ENCODE data around the gene IFNA10. TPM values are rescaled to one million over a fixed set of nuclear protein-coding genes. Genes with fewer than 3 reads are reported as not detected.
"Not testable (repeated sequence)": the region's sequence is repeated elsewhere in the genome, so short reads cannot be mapped to it uniquely, and the experiment has no call there.

Gene IFNA10
- total RNA-seq, 2 experiments from 2014 or later: not detected

- not testable (repeated sequence) for H3K4me3 Mint-ChIP-seq
Observed at GRCh38 chr9:21182810-21183736, 23.9 kb downstream of the IFNA10 start.

GRCh38 chr9:21174671-21175070 is 32.3 kb downstream of the IFNA10 start:
- DNase-seq: no peak
- Mint-ChIP-seq H3K36me3 (ENCODE audit: low read depth) (no peaks in the 10 kb centered on the region), H3K9me3 (no peaks in the 10 kb centered on the region), H3K4me3 (no peak overlapping the region), H3K27me3 (peaks cover 3% of the 10 kb centered on the region), H3K27ac (no peak overlapping the region), H3K4me1 (ENCODE audit: low read depth) (no peaks in the 10 kb centered on the region)
- POLR2A ChIA-PET: no interaction called here
- no peak for TF ChIP-seq CTCF (IDR thresholded peaks at IDR 0.05)
- no peak for ATAC-seq
- intact Hi-C loops (cut with micrococcal nuclease): no loop called here
- CTCF ChIA-PET: interaction anchor here (1.5 kb wide), 2 partner anchors 8 to 20 kb away, joined by 5 to 9 read pairs; no protein-coding TSS in a partner anchor

More at GRCh38 chr9:21182810-21183736, 23.9 kb downstream of the IFNA10 start:
- H3K9me3 Mint-ChIP-seq; H3K36me3 Mint-ChIP-seq (ENCODE audit: low read depth); H3K27me3 Mint-ChIP-seq; H3K4me1 Mint-ChIP-seq (ENCODE audit: low read depth); H3K27ac Mint-ChIP-seq; POLR2A ChIA-PET; intact Hi-C loops (cut with micrococcal nuclease): not testable (repeated sequence)
- TF ChIP-seq CTCF (IDR thresholded peaks at IDR 0.05): peak; percentile 69
- DNase-seq (peak; percentile 48), ATAC-seq (peak; percentile 91)
- CTCF ChIA-PET: interaction anchor here (0.6 to 3.0 kb wide), 42 partner anchors 9 to 855 kb away, joined by 3 to 38 read pairs (median 4); no protein-coding TSS in a partner anchor

- no peak for TF ChIP-seq CTCF (IDR thresholded peaks at IDR 0.05)
- no peak for ATAC-seq
- no peaks in the 10 kb centered on the region for H3K4me1 Mint-ChIP-seq (ENCODE audit: low read depth)
- CTCF ChIA-PET: no interaction called here
- no peaks in the 10 kb centered on the region for H3K9me3 Mint-ChIP-seq
- intact Hi-C loops (cut with micrococcal nuclease): no loop called here
- no peak overlapping the region for H3K4me3 Mint-ChIP-seq
- DNase-seq: no peak
- POLR2A ChIA-PET: no interaction called here
- H3K27ac Mint-ChIP-seq: no peak overlapping the region
- no peaks in the 10 kb centered on the region for H3K36me3 Mint-ChIP-seq (ENCODE audit: low read depth)
- peaks cover under 1% of the 10 kb centered on the region for H3K27me3 Mint-ChIP-seq
Observed at GRCh38 chr9:21172156-21172555, 34.8 kb downstream of the IFNA10 start.

GRCh38 chr9:21171351-21171750 is 35.6 kb downstream of the IFNA10 start:
- Mint-ChIP-seq H3K4me1 (ENCODE audit: low read depth) (no peaks in the 10 kb centered on the region), H3K27ac (no peak overlapping the region), H3K36me3 (ENCODE audit: low read depth) (no peaks in the 10 kb centered on the region), H3K27me3 (no peaks in the 10 kb centered on the region), H3K4me3 (no peak overlapping the region), H3K9me3 (no peaks in the 10 kb centered on the region)
- TF ChIP-seq CTCF (IDR thresholded peaks at IDR 0.05): no peak
- ChIA-PET POLR2A (no interaction called here), CTCF (no interaction called here)
- intact Hi-C loops (cut with micrococcal nuclease): no loop called here
- no peak for DNase-seq
- no peak for ATAC-seq

- H3K36me3 Mint-ChIP-seq (ENCODE audit: low read depth); H3K9me3 Mint-ChIP-seq; H3K4me3 Mint-ChIP-seq; POLR2A ChIA-PET; intact Hi-C loops (cut with micrococcal nuclease); H3K27me3 Mint-ChIP-seq; H3K27ac Mint-ChIP-seq; DNase-seq; ATAC-seq: not testable (repeated sequence)
- H3K4me1 Mint-ChIP-seq (ENCODE audit: low read depth): peaks cover 10% of the 10 kb centered on the region
- CTCF ChIA-PET: interaction anchor here (1.1 to 2.0 kb wide), 2 partner anchors 16 to 29 kb away, joined by 4 to 6 read pairs; no protein-coding TSS in a partner anchor
Observed at GRCh38 chr9:21166560-21166959, 40.4 kb downstream of the IFNA10 start, which contains the start of gene IFNA21. IFNA21 (minus strand) TSS chr9:21166660; CDS start chr9:21166612, 48 bp downstream.

Data from activated CD8-positive, alpha-beta T cell treated with anti-CD3 and anti-CD28 coated beads for 36 hours (primary cell).